ENCODE measurements around the gene KDM4F.
"Not testable (repeated sequence)": the region's sequence is repeated elsewhere in the genome, so short reads cannot be mapped to it uniquely, and the experiment has no call there.

Gene KDM4F

DNA sequence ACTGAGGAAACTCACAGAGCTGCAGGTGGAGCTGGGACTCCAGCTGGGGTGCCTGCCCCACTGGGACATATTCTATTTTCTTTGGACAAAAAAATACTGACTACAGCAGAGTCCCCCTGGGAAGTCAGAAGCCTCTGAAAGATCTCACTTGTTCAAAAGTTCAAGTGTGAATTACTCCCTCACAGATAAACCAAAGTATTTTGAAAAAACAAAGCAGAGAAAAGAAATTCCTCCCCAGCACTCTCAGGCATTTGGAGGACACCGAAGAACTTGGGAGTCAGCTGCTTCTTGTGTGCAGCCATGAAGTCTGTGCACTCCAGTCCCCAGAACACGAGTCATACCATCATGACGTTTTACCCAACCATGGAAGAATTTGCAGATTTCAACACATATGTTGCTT is at the start of gene KDM4F:
TSS of gene KDM4F (plus strand) at position 301 of the 400 bp plus-strand sequence.
- DNase-seq (ENCODE audit: low spot score) = not testable (repeated sequence)

DNA sequence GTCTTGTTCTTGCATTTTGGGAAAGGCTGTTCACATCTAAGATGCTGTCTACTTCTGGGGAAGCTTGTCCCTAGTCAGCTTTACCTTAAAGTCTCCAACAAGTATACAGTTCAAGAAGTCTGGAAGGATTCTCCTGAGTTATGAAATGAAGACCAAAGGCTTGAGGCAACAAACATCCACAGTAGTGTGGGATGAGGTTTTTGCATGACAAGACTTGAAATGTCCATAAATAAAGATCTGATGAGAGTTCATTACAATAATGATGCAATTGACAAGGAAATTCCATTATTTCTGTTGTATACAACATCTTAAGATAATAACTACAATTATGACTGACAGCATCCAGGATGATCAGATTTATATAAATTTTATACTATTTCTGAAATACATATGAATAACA is 45.5 kb upstream of the KDM4F start:
- no peak for DNase-seq (ENCODE audit: low spot score)

DNA sequence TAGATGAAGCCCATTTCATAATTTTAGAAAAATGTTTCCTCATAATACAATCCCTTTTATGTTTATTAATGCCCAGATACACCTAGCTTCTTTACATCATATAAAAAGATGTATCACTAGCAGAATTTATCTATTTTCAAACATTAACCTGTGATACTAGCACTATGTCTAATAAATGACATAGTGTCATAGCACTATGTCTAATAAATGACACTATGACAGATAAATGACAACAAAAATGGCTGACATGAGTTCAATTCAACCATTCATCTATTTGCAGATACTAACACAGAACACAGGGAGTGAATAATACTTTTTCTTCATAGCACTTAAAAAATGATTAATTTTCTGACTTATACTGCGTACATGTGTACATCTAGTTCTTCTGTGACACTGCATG is 43.6 kb upstream of the KDM4F start:
- no peak for DNase-seq (ENCODE audit: low spot score)

DNA sequence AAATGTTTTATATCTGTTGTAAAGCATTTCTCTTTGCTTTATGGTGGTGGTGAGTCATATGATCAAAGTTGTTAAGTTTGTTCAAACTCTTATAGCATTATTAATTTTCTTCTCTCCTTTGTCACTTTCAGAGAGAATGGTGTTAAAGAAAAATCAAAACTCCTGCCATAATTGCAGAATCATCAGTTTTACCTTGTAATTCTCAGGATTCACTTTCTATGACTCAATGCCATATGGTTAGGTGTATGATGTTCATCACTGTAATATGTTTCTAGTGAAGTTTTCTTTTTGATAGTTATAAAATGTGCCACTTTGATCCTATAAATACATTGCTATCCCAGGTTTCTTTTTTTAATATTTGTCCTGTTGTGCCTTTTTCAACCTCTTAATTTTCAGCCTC is 37.8 kb upstream of the KDM4F start:
- DNase-seq (ENCODE audit: low spot score) = no peak

DNA sequence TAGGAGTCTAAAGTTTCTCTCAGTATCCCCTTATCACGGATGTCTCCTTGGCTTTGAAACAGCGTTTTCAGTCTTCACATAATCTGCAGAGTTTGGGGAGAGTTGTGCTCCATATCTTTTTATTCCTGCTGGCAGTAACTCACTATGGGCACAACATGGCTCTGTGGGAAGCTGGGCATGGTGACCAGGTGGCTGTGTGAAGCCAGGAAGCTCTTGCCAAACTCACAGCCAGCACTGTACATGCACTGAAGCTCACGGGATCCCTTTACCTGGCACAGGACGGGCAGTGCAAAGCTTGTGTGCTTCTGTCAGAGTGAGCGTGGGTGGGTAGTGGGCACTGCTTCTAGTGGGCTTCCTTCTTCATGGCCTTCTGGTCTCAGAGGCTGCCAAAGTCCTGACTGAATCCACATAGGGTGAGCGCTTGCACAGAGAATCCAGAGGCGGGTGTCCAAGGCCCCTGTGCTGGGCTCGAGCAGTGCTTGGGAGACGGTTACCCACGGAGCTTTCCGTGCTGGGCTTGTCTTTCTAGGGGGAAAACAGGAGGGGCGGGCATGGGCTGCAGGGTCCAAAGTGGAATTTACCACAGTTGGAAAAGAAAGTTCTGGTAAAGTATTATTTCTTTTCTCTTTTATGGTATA is 34.9 kb upstream of the KDM4F start:
- DNase-seq (ENCODE audit: low spot score) = no peak

GRCh38 chr11:95016139-95016538 is 33.1 kb upstream of the KDM4F start:
- DNase-seq (ENCODE audit: low spot score) = no peak

DNA sequence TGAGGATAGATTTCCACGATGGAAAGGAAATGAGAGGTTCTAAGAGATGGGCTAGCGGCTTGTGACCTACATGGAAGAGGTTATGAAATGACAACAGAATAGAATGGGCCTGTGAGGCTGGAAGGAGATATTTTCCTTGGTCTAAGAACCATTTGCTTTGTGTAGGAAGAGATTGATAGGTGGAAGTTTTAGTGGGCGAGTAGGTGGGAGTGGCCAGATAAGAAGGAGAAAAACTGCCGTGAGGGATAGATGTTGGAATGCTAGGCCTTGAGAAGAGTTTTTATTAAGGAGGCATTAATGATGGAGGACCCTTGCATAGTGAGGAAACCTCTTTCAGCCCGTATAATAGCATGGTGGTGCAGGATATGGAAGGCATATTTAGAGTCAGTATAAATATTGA is 27.8 kb upstream of the KDM4F start:
- not testable (repeated sequence) for DNase-seq (ENCODE audit: low spot score)

GRCh38 chr11:95024958-95025357 is 24.3 kb upstream of the KDM4F start, which contains the start of gene KDM4E:
Gene KDM4E, plus strand, starts transcription at chr11:95025258. Its CDS starts 300 bp downstream, at chr11:95025558.
- no peak for DNase-seq (ENCODE audit: low spot score)

DNA sequence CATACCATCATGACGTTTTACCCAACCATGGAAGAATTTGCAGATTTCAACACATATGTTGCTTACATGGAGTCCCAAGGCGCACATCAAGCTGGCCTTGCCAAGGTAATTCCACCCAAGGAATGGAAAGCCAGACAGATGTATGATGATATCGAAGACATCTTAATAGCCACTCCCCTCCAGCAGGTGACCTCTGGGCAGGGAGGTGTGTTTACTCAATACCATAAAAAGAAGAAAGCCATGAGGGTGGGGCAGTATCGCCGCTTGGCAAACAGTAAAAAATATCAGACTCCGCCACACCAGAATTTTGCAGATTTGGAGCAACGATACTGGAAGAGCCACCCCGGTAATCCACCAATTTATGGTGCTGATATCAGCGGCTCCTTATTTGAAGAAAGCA is 23.6 kb upstream of the KDM4F start:
- DNase-seq (ENCODE audit: low spot score) = not testable (repeated sequence)

DNA sequence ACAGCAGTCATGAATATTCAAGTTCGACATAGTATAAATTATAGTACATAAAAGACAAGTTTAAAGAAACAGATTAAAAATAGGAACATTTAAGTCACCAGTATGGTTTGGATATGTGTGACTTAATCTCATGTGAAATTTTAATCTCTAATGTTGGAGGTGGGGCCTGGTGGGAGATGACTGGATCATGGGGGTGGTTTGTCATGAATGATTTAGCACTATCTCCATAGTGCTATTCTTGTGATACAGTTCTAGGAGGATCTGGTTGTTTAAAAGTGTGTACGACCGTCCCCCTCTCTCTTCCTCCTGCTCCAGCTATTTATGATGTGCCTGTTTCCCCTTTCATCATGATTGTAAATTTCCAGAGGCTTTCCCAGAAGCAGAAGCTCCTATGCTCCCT is 20.9 kb upstream of the KDM4F start:
- no peak for DNase-seq (ENCODE audit: low spot score)

GRCh38 chr11:95033051-95033450 is 16.2 kb upstream of the KDM4F start:
- no peak for DNase-seq (ENCODE audit: low spot score)

- DNase-seq (ENCODE audit: low spot score) = no peak
These were observed 13.9 kb upstream of the KDM4F start for GRCh38 chr11:95035316-95035715.

DNA sequence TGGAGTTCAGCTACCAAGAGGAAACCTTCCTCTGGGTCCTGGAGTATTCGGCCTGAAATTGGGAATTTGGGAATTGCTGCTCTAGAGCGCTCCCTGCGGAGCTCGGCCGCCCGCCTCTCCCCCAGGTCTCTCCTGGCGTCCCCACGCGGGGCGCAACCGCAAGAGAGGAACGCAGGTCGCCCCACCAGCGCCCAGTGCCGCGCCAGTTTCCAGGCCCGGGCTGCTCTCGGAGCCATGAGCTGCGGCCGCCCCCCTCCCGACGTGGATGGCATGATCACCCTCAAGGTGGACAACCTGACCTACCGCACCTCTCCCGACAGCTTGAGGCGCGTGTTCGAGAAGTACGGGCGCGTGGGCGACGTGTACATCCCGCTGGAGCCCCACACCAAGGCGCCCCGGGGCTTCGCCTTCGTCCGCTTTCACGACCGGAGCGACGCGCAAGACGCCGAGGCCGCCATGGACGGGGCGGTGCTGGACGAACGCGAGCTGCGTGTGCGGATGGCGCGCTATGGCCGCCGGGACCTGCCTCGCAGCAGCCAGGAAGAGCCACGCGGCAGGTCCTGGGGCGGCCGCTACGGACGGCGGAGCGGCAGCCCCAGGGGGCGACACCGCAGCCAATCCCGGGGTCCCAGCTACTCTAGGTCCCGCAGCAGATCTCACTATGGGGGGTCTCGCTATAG is 11.7 kb upstream of the KDM4F start:
- not testable (repeated sequence) for DNase-seq (ENCODE audit: low spot score)

DNA sequence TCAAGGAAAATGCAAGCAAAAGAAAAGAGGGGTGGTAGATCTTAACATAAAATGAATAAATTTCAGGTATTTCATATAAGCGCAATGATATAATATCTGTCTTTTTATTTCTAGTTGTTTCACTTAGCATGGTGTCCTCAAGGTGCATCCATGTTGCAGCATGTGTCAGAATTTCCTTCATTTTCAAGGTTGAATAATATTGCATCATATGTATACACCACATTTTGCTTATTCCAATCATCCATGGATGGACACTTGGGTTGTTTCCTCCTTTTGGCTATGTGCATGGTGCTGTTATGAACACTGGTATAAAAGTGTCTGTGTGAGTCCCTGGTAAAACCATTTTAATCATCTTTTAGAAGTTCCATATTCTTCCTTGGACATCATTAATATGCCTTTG is 7.0 kb upstream of the KDM4F start:
- DNase-seq (ENCODE audit: low spot score) = no peak

DNA sequence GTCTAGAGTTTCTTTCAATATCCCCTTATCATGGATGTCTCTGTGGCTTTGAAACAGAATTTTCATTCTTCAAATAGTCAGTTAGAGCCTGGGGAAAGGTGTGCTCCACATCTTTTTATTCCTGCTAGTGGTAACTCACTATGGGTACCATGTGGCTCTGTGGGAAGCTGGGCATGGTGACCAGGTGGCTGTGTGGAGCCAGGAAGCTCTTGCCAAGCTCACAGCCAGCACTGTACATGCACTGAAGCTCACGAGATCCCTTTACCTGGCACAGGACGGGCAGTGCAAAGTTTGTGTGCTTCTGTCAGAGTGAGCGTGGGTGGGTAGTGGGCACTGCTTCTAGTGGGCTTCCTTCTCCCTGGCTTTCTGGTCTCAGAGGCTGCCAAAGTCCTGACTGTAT is 6.3 kb upstream of the KDM4F start:
- no peak for DNase-seq (ENCODE audit: low spot score)

GRCh38 chr11:95044010-95044409 is 5.2 kb upstream of the KDM4F start:
- DNase-seq (ENCODE audit: low spot score) = no peak

GRCh38 chr11:95045812-95046211 is 3.4 kb upstream of the KDM4F start:
- no peak for DNase-seq (ENCODE audit: low spot score)

- no peak for DNase-seq (ENCODE audit: low spot score)
These were observed 1.5 kb downstream of the KDM4F start for GRCh38 chr11:95050595-95051202.

DNA sequence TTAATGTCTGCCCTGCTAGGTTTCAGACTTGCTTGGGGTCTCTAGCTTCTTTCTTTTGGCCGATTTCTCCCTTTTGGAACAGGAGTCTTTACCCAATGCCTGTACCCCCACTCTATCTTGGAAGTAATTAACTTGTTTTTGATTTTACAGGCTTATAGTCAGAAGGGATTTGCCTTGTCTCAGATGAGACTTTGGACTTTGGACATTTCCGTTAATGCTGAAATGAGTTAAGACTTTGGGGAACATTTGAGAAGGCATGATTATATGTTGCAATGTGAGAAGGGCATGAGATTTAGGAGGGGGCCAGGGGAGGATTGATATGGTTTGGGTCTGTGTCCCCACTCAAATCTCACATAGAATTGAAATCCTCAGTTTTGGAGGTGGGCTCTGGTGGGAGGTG is 5.1 kb downstream of the KDM4F start:
- no peak for DNase-seq (ENCODE audit: low spot score)

DNA sequence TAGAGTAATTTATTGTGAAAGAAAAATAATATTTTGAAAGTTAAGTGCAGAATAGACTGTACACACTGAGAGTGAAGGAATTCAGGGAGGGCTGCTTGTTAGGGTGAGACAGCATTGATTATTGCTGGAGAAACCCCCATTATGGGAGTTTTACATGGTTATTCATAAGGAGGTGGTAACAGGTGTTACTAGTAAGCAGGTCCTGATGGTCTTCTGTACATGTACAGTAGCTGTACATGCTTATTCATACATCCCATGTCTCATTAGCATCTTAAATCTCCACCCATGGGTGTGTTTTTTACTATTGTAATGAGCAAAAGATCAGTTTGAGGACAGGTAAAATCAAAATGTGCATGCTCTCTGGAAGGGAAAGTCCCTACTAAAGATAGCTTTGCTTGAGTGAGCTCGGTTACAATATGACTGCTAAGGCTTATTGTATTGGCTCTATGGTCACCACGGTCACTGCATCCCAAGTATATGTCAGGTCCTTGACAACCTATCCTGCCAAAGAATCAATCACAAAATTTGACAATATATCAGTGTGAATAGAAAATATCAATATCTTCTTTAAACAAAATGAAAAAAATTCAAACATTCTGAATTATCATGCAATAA is 6.2 kb downstream of the KDM4F start:
- no peak for DNase-seq (ENCODE audit: low spot score)

DNA sequence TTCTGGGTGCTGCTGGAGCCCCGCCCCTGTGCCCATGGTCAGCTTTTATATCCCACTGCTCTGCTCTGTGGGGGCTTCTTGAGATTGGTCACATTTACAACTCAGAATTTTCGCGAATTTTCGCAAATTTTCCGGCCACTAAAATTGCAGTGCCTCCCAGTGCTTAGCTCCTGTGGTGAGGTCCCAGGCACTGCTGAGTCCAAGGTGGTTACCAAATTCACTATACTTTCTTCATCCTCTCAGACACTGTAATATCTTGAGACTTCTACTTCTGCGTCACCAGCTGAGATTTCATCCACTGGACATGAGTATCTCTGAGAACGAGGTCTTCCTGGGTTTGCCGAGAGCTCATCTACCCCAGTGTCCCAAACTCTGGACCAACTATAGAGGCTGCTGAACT is 8.7 kb downstream of the KDM4F start:
- DNase-seq (ENCODE audit: low spot score) = no peak

- no peak for DNase-seq (ENCODE audit: low spot score)
These were observed 9.4 kb downstream of the KDM4F start for GRCh38 chr11:95058621-95059020.

DNA sequence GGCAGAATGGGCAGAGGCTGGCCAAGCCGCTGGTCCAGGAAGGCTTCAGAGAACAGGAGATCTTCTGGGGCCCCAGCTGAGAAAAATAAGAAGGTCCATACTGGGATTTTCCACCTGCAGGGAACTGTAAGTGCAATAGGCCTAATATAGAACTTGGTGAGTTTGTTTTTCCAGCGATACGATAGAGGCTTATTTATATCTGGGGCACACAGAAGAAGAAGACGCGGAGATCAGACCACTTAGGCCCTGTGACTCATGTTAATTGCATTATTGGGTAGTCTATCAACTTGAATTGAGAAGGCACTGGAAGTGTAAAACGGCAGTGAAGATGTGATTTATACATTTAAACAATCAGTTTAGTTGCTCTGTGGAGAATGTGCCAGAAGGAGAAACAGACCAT is 9.8 kb downstream of the KDM4F start:
- no peak for DNase-seq (ENCODE audit: low spot score)
